Activated T-cell treated with anti-CD3 and anti-CD28 coated beads, Interleukin-2, amount 50 U/mL, for 48 hours (primary cell): ENCODE measurements around the gene DST.

Experiments
- DNase-seq, 2 experiments: peaks; one replicate each; pipeline ENCODE4 v3.0.0-alpha.2; 2020

Gene DST

GRCh38 chr6:56532766-56533551, 109.7 kb downstream of the DST start:
- DNase-seq = no peak

GRCh38 chr6:56531839-56532595, 110.7 kb downstream of the DST start:
- no peak for DNase-seq

- DNase-seq = no peak
Measured at GRCh38 chr6:56529594-56530191, 113.0 kb downstream of the DST start.

GRCh38 chr6:56528412-56528841, 114.3 kb downstream of the DST start:
- no peak for DNase-seq

- no peak for DNase-seq
Measured at GRCh38 chr6:56527934-56528333, 114.8 kb downstream of the DST start.

- DNase-seq = no peak
Measured at GRCh38 chr6:56526860-56527544, 115.7 kb downstream of the DST start.

- no peak for DNase-seq
Measured at GRCh38 chr6:56525974-56526789, 116.5 kb downstream of the DST start.

GRCh38 chr6:56524891-56525703, 117.6 kb downstream of the DST start:
- no peak for DNase-seq

- DNase-seq = no peak
Measured at GRCh38 chr6:56522495-56523270, 120.0 kb downstream of the DST start.

- DNase-seq = no peak
Measured at GRCh38 chr6:56521976-56522375, 120.7 kb downstream of the DST start.

GRCh38 chr6:56521454-56521853, 121.2 kb downstream of the DST start:
- no peak for DNase-seq

- DNase-seq = no peak
Measured at GRCh38 chr6:56520218-56520617, 122.5 kb downstream of the DST start.

- DNase-seq = no peak
Measured at GRCh38 chr6:56518995-56519767, 123.5 kb downstream of the DST start.

- DNase-seq = no peak
Measured at GRCh38 chr6:56517155-56517745, 125.4 kb downstream of the DST start.

- DNase-seq = no peak
Measured at GRCh38 chr6:56516003-56516402, 126.7 kb downstream of the DST start.

GRCh38 chr6:56515081-56515905, 127.4 kb downstream of the DST start:
- DNase-seq = no peak

GRCh38 chr6:56514395-56514794, 128.3 kb downstream of the DST start:
- no peak for DNase-seq

GRCh38 chr6:56513631-56514030, 129.1 kb downstream of the DST start:
- no peak for DNase-seq
